Suprapubic skin (tissue), 4 donors: ENCODE results near the gene HADHB. TPM values are rescaled to one million over a fixed set of nuclear protein-coding genes. Genes with fewer than 3 reads are reported as not detected.

Experiments used
- DNase-seq, 2 donors: peaks; one replicate each; pipeline ENCODE4 v3.0.0-alpha.2; 2019; ENCODE audit warnings: low spot score in 2 of 2
- H3K27ac ChIP-seq: fragments of 200-600 bp; sonication (generic); one replicate; pipeline ENCODE4 v1.5.1; 2019
- H3K27me3 ChIP-seq: fragments of 200-600 bp; sonication (generic); one replicate; pipeline ENCODE4 v1.5.1; 2019
- H3K36me3 ChIP-seq: fragments of 200-600 bp; sonication (generic); one replicate; pipeline ENCODE4 v1.5.1; 2019
- H3K4me1 ChIP-seq: fragments of 200-600 bp; sonication (generic); one replicate; pipeline ENCODE4 v1.5.1; 2019
- H3K4me3 ChIP-seq: fragments of 200-600 bp; sonication (generic); one replicate; pipeline ENCODE4 v1.5.1; 2019; ENCODE audit warnings: mild to moderate bottlenecking
- H3K9me3 ChIP-seq: fragments of 200-600 bp; sonication (generic); one replicate; pipeline ENCODE4 v1.5.1; 2019
- CTCF ChIP-seq, 2 donors: fragments of 200-600 bp in 1 of 2; fragments of 450-650 bp in 1 of 2; sonication (generic) in 1 of 2; IDR thresholded peaks; one replicate each; pipeline ENCODE4 v1.5.1; 2016 to 2019; ENCODE audit warnings: antibody characterized with exemption in 2 of 2, mild to moderate bottlenecking in 1 of 2, moderate library complexity in 1 of 2
- EP300 ChIP-seq: sonication (generic); formaldehyde crosslinking; IDR thresholded peaks from one replicate; pipeline ENCODE4 v1.6.1; 2017; ENCODE audit warnings: antibody characterized with exemption
- POLR2A ChIP-seq, 2 donors: fragments of 450-650 bp; IDR thresholded peaks; one replicate each; pipeline ENCODE4 v1.6.1; 2017; ENCODE audit warnings: antibody characterized with exemption in 2 of 2, mild to moderate bottlenecking in 2 of 2, moderate library complexity in 2 of 2
- POLR2AphosphoS5 ChIP-seq, 3 donors: sonication (generic); formaldehyde crosslinking; IDR thresholded peaks; one replicate each; pipeline ENCODE4 v1.6.1; 2017; ENCODE audit warnings: antibody characterized with exemption in 3 of 3
- WGBS: methylation state at CpG from one replicate; pipeline ENCODE4 v1.1.5; 2018; 5-methylcytosine and 5-hydroxymethylcytosine counted together
- total RNA-seq, 4 donors: library from RNA; depleted of rRNA; stranded (reverse); fragments of >200 nt; gene quantifications; one replicate each; pipeline ENCODE4 v1.1.0, GENCODE V29; 2016

The HADHB gene
- total RNA-seq, 4 donors from 2014 or later = 94.7 to 223 (median 119) TPM

DNA sequence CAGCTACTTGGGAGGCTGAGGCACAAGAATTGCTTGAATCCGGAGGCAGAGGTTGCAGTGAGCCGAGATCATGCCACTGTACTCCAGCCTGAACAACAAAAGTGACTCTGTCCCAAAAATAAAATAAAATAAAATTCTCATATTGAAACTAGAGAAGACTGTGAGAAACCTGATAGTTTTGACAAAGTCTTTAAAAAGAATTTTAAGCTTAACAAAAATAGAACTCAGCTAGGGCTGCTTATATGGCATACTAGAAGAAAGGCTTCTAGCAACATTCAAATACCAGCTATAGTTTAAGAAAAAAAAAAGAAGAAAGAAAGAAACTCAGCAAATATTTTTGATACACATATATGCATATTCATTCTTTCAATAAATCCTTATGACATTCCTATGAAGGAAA, 13.9 kb upstream of the HADHB start:
- no peak overlapping the region for H3K27ac ChIP-seq
- H3K36me3 ChIP-seq = peaks cover 97% of the 10 kb centered on the region
- H3K4me3 ChIP-seq = no peak overlapping the region
- H3K4me1 ChIP-seq = no peaks in the 10 kb centered on the region
- TF ChIP-seq CTCF (IDR thresholded peaks at IDR 0.05) (no peak), EP300 (no peak), POLR2AphosphoS5 (IDR thresholded peaks at IDR 0.05) (no peak), POLR2A (IDR thresholded peaks at IDR 0.05) (no peak)
- DNase-seq = no peak
- H3K27me3 ChIP-seq = no peaks in the 10 kb centered on the region
- WGBS = 98% methylated on average over 2 of the region's 2 CpGs
- no peaks in the 10 kb centered on the region for H3K9me3 ChIP-seq

DNA sequence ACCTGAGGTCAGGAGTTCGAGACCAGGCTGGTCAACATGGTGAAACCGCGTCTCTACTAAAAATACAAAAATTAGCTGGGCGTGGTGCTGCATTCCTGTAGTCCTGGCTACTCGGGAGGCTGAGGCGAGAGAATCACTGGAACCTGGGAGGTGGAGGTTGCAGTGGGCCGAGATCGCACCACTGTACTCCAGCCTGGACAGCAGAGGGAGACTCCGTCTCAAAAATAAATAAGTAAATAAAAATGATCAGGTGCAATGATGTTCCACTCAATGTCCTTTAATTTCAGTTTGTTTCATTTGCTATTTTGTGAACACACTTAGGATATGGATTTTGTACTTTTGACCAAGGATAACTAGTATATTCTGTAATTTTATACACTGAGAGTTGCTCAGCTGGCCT, 9.7 kb upstream of the HADHB start:
- H3K4me1 ChIP-seq = peaks cover 15% of the 10 kb centered on the region
- no peaks in the 10 kb centered on the region for H3K9me3 ChIP-seq
- no peak overlapping the region for H3K4me3 ChIP-seq
- WGBS = 85% methylated on average over 9 of the region's 9 CpGs
- no peak overlapping the region for H3K27ac ChIP-seq
- no peak for DNase-seq
- peaks cover 78% of the 10 kb centered on the region for H3K36me3 ChIP-seq
- H3K27me3 ChIP-seq = no peaks in the 10 kb centered on the region
- TF ChIP-seq CTCF (IDR thresholded peaks at IDR 0.05) = no peak

- no peak overlapping the region for H3K27ac ChIP-seq
- H3K9me3 ChIP-seq = no peaks in the 10 kb centered on the region
- WGBS = 67% methylated on average over 1 of the region's 1 CpG
- H3K27me3 ChIP-seq = no peaks in the 10 kb centered on the region
- no peak overlapping the region for H3K4me3 ChIP-seq
- H3K4me1 ChIP-seq = peaks cover 35% of the 10 kb centered on the region
- DNase-seq = no peak
- no peak for TF ChIP-seq POLR2A (IDR thresholded peaks at IDR 0.05)
- TF ChIP-seq EP300 = no peak
- TF ChIP-seq CTCF (IDR thresholded peaks at IDR 0.05) = no peak
- TF ChIP-seq POLR2AphosphoS5 (IDR thresholded peaks at IDR 0.05) = no peak
- peaks cover 50% of the 10 kb centered on the region for H3K36me3 ChIP-seq
These were observed 6.9 kb upstream of the HADHB start for GRCh38 chr2:26237868-26238267.

DNA sequence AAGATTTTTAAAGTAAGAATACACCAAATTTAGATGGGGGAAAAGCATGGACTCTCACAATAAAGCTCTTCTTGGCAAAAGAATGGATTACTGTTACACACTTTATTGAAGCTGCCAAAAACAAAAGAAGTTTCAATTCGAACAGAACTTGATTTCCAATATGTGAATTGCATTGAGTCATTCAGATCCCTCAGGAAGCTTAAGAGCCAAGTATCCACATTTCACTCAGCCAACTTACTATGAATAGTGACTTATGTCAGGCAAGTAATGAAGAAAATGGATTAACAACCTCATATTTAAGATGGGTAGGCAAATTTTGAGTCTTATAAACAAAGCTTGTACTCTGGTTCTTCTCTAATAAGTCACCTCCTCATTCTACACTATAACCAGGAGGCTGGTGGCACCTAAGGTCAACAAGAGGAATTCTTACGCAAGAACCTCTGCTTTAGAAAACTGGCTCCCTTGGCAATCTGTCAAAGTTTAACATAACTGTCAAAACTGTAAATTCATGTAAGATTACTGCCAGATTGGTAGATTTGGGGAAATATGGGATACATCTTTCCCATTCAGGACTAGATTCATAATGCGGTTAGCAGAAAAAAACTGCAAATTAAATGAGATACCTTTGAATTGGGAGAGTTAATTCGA, 6.3 kb upstream of the HADHB start:
- Histone ChIP-seq H3K27me3 (no peaks in the 10 kb centered on the region), H3K4me3 (no peak overlapping the region), H3K27ac (no peak overlapping the region), H3K9me3 (no peaks in the 10 kb centered on the region), H3K4me1 (peaks cover 40% of the 10 kb centered on the region), H3K36me3 (peaks cover 44% of the 10 kb centered on the region)
- WGBS = 78% methylated on average over 4 of the region's 4 CpGs
- TF ChIP-seq CTCF (IDR thresholded peaks at IDR 0.05) = no peak
- no peak for TF ChIP-seq EP300
- TF ChIP-seq POLR2A (IDR thresholded peaks at IDR 0.05) = no peak
- no peak for TF ChIP-seq POLR2AphosphoS5 (IDR thresholded peaks at IDR 0.05)
- DNase-seq = no peak

GRCh38 chr2:26241928-26242436, 2.8 kb upstream of the HADHB start:
- no peaks in the 10 kb centered on the region for H3K27me3 ChIP-seq
- peaks cover 61% of the 10 kb centered on the region for H3K4me1 ChIP-seq
- 87% methylated on average over 6 of the region's 6 CpGs for WGBS
- no peaks in the 10 kb centered on the region for H3K9me3 ChIP-seq
- no peak overlapping the region for H3K4me3 ChIP-seq
- H3K36me3 ChIP-seq = peaks cover 9% of the 10 kb centered on the region
- no peak for DNase-seq
- TF ChIP-seq POLR2AphosphoS5 (IDR thresholded peaks at IDR 0.05) (no peak), POLR2A (IDR thresholded peaks at IDR 0.05) (no peak), CTCF (IDR thresholded peaks at IDR 0.05) (no peak), EP300 (no peak)
- H3K27ac ChIP-seq = no peak overlapping the region
